ENCODE data around the gene CDK5RAP3.

GRCh38 chr17:47987240-47987835 is 16.4 kb downstream of the CDK5RAP3 start:
- TF ChIP-seq CTCF (conservative IDR thresholded peaks at IDR 0.05; ENCODE audit: low read length): no peak
- no peak for TF ChIP-seq EZH2phosphoT487 (IDR thresholded peaks at IDR 0.05; ENCODE audit: borderline replicate concordance)

All from Loucy (cell line).